ENCODE measurements around the gene NPPC.

GRCh38 chr2:231900972-231901371, 25.2 kb downstream of the NPPC start:
- TF ChIP-seq CTCF (IDR thresholded peaks at IDR 0.05) (no peak), POLR2A (IDR thresholded peaks at IDR 0.05) (no peak)

All from transverse colon (tissue), 3 donors.